Adrenal gland (tissue), 12 donors: ENCODE measurements around the gene MGMT. TPM values are rescaled to one million over a fixed set of nuclear protein-coding genes. Genes with fewer than 3 reads are reported as not detected.

Experiments used
- DNase-seq, 7 donors: peaks; one replicate each; pipeline ENCODE4 v3.0.0-alpha.2; 2019 to 2020
- H3K27ac ChIP-seq, 5 donors: fragments of 200-600 bp; sonication (generic) in 4 of 5; 1 replicate in 3 of 5; 2 replicates in 2 of 5; pipeline versions ENCODE4 v1.5.1 to v1.8.0; 2016 to 2020; ENCODE audit warnings: mild to moderate bottlenecking in 1 of 5
- H3K27me3 ChIP-seq: fragments of 200-600 bp; 2 replicates; pipeline ENCODE4 v1.8.0; 2021
- H3K36me3 ChIP-seq, 2 donors: fragments of 200-600 bp; replicated peaks in 1 of 2; 1 replicate in 1 of 2; 2 replicates in 1 of 2; pipeline versions ENCODE4 v1.5.1 to v1.8.0; 2018 to 2022
- H3K4me1 ChIP-seq, 2 donors: fragments of 200-600 bp; replicated peaks in 1 of 2; 1 replicate in 1 of 2; 2 replicates in 1 of 2; pipeline versions ENCODE4 v1.5.1 to v1.8.0; 2018 to 2021
- H3K4me3 ChIP-seq, 4 donors: fragments of 200-600 bp; sonication (generic) in 3 of 4; one replicate each; pipeline ENCODE4 v1.5.1; 2016 to 2018
- H3K9me3 ChIP-seq, 3 donors: fragments of 200-600 bp; sonication (generic) in 1 of 3; replicated peaks in 1 of 3; 1 replicate in 2 of 3; 2 replicates in 1 of 3; pipeline versions ENCODE4 v1.5.1 to v1.8.0; 2016 to 2021
- CTCF ChIP-seq, 6 experiments: fragments of 450-650 bp in 4 of 6; fragments of 200-600 bp in 2 of 6; sonication (generic) in 1 of 6; IDR thresholded peaks; 1 replicate in 5 of 6; 2 replicates in 1 of 6; pipeline versions ENCODE4 v1.5.1 to v1.8.0; 2016 to 2021; ENCODE audit warnings: antibody characterized with exemption in 6 of 6, mild to moderate bottlenecking in 2 of 6, moderate library complexity in 1 of 6
- POLR2A ChIP-seq, 2 donors: fragments of 450-650 bp; IDR thresholded peaks; one replicate each; pipeline ENCODE4 v1.6.1; 2017; ENCODE audit warnings: antibody characterized with exemption in 2 of 2, mild to moderate bottlenecking in 2 of 2, moderate library complexity in 1 of 2
- WGBS, 4 donors: extraction: QIAGEN DNeasy Blood & Tissue Kit in 2 of 4; methylation state at CpG; one replicate each; pipeline versions ENCODE4 v1.1.5 to v1.1.7; 2013 to 2017; 5-methylcytosine and 5-hydroxymethylcytosine counted together
- intact Hi-C, 2 donors: fragments of 100-400 bp; cut with DNase I; formaldehyde crosslinking; loops; one replicate each; pipeline versions ENCODE4 v1.14.1 to v1.15.0; 2022 to 2023
- polyA plus RNA-seq, 3 donors: library from polyadenylated mRNA; stranded (reverse); fragments of 200-250 nt in 2 of 3; fragments of 350-450 nt in 1 of 3; fragmentation: Illumina TruSeq in 1 of 3; extraction: RNeasy Lipid Tissue Mini Kit (QIAGEN cat#74804) in 1 of 3; gene quantifications; one replicate each; pipeline ENCODE4 v1.2.3, GENCODE V29; 2013 to 2014
- total RNA-seq, 9 donors: library from RNA; depleted of rRNA in 4 of 9; stranded (reverse); fragments of >200 nt in 4 of 9; fragments of 120-200 nt in 1 of 9; fragmentation: NEBNext Ultra II Directional in 1 of 9; extraction: Animal tissue kit (Norgen Biotek cat#: 25700) in 1 of 9; gene quantifications; one replicate each; pipeline versions ENCODE4 v1.1.0 to v1.2.4, GENCODE V29; 2013 to 2023
- donor health status: healthy with polysubstance abuse.
- donor health status: Bipolar disorder and iron deficiency.
- donor health status: DM: yes; HTN: yes; CAD: no.
- donor health status: DM: no; HTN: no; CAD: no.
- donor health status: DM: no; HTN: no; CAD: no.
- donor health status: DM: yes; HTN: yes; CAD: no.

MGMT gene
- total and polyA plus RNA-seq, 12 donors, result 3.8 to 35.8 (median 21.2) TPM

DNA sequence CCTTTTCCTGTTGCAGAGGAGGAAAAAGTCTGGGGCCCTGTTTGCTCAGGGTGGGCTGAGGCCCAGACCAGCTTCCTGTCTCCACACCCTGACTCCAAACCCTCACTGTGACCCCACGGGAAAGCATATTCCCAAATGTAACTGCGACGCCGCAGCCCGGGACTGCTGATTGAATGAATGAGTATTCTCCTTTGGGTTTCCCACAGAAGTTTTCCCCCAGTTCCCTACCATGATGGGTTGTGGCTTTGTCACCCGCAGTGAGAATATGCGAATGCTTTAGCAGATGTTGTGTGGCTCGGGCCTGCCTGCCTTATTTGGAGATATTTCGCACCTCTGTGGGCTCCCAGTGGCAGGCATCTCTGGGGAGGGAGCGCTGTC is 50.6 kb downstream of the MGMT start:
- no peak overlapping the region for H3K27ac ChIP-seq
- no peak overlapping the region for H3K4me3 ChIP-seq
- intact Hi-C loops, result no loop called here
- H3K4me1 ChIP-seq, result no peaks in the 10 kb centered on the region
- 80 to 95% (median 91%) methylated on average over 7 to 10 of the region's 10 CpGs for WGBS, 4 donors
- H3K9me3 ChIP-seq, result no peaks in the 10 kb centered on the region
- H3K27me3 ChIP-seq, result no peaks in the 10 kb centered on the region
- H3K36me3 ChIP-seq, result no peaks in the 10 kb centered on the region
- DNase-seq, result no peak
- no peak for TF ChIP-seq CTCF (IDR thresholded peaks at IDR 0.05)
- no peak for TF ChIP-seq POLR2A (IDR thresholded peaks at IDR 0.05)

DNA sequence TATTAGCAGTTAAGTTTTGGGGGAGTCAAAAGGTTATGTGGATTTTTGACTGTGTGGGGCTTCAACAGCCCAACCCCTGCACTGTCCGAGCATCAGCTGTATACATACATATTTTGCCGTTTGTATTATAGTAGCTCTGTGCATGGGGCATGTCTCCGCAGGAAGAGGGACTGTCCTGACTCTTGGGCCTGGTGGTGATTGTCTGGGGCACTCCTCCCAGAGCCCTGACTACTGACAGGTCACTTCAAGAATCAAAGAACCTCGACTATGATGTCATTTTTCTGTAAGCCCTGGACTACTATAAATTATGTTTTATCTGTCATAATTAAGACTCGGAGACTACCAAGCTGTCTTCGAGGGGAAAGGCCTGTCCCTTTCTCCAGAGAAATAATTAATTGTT is 51.8 kb downstream of the MGMT start:
- WGBS, 4 donors, result 61 to 65% (median 63%) methylated on average over 6 of the region's 6 CpGs

DNA sequence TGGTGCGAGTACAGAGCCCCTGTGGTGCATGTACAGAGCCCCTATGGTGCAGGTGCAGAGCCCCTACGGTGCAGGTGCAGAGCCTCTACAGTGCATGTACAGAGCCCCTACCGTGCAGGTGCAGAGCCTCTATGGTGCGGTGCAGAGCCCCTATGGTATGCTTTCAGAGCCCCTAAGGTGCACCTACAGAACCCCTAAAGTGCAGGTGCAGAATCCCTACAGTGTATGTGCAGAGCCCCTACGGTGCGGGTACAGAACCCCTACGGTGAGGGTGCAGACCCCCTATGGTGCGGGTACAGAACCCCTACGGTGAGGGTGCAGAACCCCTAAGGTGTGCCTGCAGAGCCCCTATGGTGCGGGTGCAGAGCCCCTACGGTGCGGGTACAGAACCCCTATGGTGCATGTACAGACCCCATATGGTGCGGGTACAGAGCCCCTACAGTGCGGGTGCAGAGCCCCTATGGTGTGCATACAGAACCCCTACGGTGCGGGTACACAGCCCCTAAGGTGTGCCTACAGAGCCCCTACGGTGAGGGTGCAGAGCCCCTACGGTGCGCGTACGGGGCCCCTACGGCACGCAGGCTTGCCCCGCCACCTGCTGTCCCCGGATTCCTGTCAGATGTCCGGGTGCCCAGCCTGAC is 53.5 kb downstream of the MGMT start:
- no peaks in the 10 kb centered on the region for H3K36me3 ChIP-seq
- DNase-seq, result no peak
- H3K27me3 ChIP-seq, result no peaks in the 10 kb centered on the region
- no peak overlapping the region for H3K27ac ChIP-seq
- WGBS, 4 donors, result 87 to 96% (median 95%) methylated on average over 17 to 26 of the region's 26 CpGs
- intact Hi-C loops, result no loop called here
- H3K4me3 ChIP-seq, result no peak overlapping the region
- TF ChIP-seq CTCF (IDR thresholded peaks at IDR 0.05) (no peak), POLR2A (IDR thresholded peaks at IDR 0.05) (no peak)
- H3K4me1 ChIP-seq, result no peaks in the 10 kb centered on the region
- no peaks in the 10 kb centered on the region for H3K9me3 ChIP-seq

More for the DNA sequence above, 51.8 kb downstream of the MGMT start:
- Histone ChIP-seq H3K9me3 (no peaks in the 10 kb centered on the region), H3K4me3 (no peak overlapping the region), H3K4me1 (no peaks in the 10 kb centered on the region), H3K27ac (no peak overlapping the region), H3K27me3 (no peaks in the 10 kb centered on the region), H3K36me3 (no peaks in the 10 kb centered on the region)
- no peak for TF ChIP-seq CTCF (IDR thresholded peaks at IDR 0.05)
- TF ChIP-seq POLR2A (IDR thresholded peaks at IDR 0.05), result no peak
- intact Hi-C loops, result no loop called here
- DNase-seq, result peak in 1 of 7 donors; percentile 14

- Histone ChIP-seq H3K9me3 (no peaks in the 10 kb centered on the region), H3K36me3 (no peaks in the 10 kb centered on the region), H3K27ac (no peak overlapping the region), H3K4me3 (no peak overlapping the region), H3K27me3 (no peaks in the 10 kb centered on the region), H3K4me1 (no peaks in the 10 kb centered on the region)
- no peak for TF ChIP-seq POLR2A (IDR thresholded peaks at IDR 0.05)
- TF ChIP-seq CTCF (IDR thresholded peaks at IDR 0.05), result no peak
- intact Hi-C loops, result no loop called here
- 95 to 96% (median 96%) methylated on average over 14 to 22 of the region's 22 CpGs for WGBS, 4 donors
- DNase-seq, result peak in 1 of 7 donors; percentile 21
Measured at GRCh38 chr10:129521161-129522025, 54.4 kb downstream of the MGMT start.
